ENCODE results near the gene CD163.

The CD163 gene

DNA sequence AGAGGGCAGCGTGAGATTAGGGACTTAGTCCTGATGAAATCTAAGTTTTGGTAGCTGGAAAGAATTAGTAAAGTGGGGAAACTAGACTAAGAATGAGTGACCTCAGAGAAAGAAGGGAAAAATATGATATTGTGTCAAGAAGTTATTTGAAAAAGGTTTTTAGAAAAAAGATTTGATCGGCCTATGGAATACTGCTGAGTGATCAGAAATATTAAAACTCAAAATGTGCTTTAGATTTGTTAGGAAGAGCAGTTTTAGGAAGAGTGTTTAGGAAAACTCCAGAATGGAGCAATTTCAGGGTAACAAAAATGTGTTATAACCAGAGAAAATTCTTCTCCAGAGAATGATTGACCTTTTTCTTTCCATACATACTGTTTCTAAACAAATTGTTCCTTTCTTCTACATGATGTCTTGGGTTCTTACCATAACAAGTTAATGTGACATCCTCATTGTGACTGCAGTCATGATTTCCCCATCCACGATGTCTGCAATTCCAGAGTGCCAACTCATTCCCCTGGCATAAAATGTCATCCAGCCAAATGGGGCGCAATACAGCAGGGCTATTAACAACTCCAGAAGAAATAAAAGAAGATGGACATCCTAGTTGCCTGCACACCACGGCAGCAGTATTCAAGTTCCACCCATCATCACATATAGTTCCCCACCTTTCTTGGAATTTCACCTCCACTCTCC is 71.4 kb downstream of the CD163 start:
- in situ Hi-C loops (cut with MboI; ENCODE audit: low sequenced_read_pairs, unreplicated experiment): no loop called here
- DNase-seq (ENCODE audit: low spot score): no peak
- TF ChIP-seq, protein P1, sequence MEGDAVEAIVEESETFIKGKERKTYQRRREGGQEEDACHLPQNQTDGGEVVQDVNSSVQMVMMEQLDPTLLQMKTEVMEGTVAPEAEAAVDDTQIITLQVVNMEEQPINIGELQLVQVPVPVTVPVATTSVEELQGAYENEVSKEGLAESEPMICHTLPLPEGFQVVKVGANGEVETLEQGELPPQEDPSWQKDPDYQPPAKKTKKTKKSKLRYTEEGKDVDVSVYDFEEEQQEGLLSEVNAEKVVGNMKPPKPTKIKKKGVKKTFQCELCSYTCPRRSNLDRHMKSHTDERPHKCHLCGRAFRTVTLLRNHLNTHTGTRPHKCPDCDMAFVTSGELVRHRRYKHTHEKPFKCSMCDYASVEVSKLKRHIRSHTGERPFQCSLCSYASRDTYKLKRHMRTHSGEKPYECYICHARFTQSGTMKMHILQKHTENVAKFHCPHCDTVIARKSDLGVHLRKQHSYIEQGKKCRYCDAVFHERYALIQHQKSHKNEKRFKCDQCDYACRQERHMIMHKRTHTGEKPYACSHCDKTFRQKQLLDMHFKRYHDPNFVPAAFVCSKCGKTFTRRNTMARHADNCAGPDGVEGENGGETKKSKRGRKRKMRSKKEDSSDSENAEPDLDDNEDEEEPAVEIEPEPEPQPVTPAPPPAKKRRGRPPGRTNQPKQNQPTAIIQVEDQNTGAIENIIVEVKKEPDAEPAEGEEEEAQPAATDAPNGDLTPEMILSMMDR (IDR thresholded peaks at IDR 0.05; ENCODE audit: borderline replicate concordance, control extremely low read depth, extremely low read depth, insufficient read depth, missing control alignments): no peak
